ENCODE results near the gene TMEM108. TPM values are rescaled to one million over a fixed set of nuclear protein-coding genes. Genes with fewer than 3 reads are reported as not detected.

Gene TMEM108
- total and polyA plus RNA-seq, 10 of the 15 experiments (the other 5 are each of a cell fraction or from before 2014, with no cell fraction given) = 0.02 to 0.58 (median 0.12) TPM; not detected in 5

DNA sequence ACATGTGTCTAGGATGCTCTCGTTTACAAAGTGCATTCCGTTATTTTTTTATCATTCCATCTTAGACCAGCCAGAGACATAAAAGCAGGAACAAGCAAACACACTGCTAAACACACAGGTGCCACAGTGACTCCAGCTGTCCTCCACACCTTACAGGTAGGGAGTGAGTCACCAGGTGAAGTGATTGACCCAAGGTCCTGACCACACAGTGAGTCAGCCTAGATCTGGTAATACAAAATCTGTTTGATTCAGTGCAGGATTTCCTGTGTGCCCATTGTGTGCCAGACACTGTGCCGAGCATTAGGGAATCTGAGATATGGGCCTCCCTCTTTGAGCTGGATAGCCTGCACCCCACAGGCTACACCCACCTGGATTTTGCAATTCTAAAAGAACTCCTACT lies 345.0 kb downstream of the TMEM108 start (continued):
- TF ChIP-seq, protein P1, sequence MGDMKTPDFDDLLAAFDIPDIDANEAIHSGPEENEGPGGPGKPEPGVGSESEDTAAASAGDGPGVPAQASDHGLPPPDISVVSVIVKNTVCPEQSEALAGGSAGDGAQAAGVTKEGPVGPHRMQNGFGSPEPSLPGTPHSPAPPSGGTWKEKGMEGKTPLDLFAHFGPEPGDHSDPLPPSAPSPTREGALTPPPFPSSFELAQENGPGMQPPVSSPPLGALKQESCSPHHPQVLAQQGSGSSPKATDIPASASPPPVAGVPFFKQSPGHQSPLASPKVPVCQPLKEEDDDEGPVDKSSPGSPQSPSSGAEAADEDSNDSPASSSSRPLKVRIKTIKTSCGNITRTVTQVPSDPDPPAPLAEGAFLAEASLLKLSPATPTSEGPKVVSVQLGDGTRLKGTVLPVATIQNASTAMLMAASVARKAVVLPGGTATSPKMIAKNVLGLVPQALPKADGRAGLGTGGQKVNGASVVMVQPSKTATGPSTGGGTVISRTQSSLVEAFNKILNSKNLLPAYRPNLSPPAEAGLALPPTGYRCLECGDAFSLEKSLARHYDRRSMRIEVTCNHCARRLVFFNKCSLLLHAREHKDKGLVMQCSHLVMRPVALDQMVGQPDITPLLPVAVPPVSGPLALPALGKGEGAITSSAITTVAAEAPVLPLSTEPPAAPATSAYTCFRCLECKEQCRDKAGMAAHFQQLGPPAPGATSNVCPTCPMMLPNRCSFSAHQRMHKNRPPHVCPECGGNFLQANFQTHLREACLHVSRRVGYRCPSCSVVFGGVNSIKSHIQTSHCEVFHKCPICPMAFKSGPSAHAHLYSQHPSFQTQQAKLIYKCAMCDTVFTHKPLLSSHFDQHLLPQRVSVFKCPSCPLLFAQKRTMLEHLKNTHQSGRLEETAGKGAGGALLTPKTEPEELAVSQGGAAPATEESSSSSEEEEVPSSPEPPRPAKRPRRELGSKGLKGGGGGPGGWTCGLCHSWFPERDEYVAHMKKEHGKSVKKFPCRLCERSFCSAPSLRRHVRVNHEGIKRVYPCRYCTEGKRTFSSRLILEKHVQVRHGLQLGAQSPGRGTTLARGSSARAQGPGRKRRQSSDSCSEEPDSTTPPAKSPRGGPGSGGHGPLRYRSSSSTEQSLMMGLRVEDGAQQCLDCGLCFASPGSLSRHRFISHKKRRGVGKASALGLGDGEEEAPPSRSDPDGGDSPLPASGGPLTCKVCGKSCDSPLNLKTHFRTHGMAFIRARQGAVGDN (IDR thresholded peaks at IDR 0.05) = no peak
- no peak for TF ChIP-seq YY1 (IDR thresholded peaks at IDR 0.05; ENCODE audit: low read depth, low read length)
- TF ChIP-seq CHD4 (IDR thresholded peaks at IDR 0.05) = no peak
- no peak for TF ChIP-seq SUPT20H (IDR thresholded peaks at IDR 0.05; ENCODE audit: borderline replicate concordance, control insufficient read depth, low read depth, low read length)
- no peak for TF ChIP-seq TCF3 (IDR thresholded peaks at IDR 0.05; ENCODE audit: borderline replicate concordance, insufficient read depth, low read depth, low read length)
- TF ChIP-seq EGR1 (IDR thresholded peaks at IDR 0.05; ENCODE audit: borderline replicate concordance in 1 of 2, low read depth in 2 of 2, low read length in 2 of 2) = no peak
- TF ChIP-seq FOS (IDR thresholded peaks at IDR 0.05; ENCODE audit: borderline replicate concordance, extremely low read depth, insufficient read length) = no peak

DNA sequence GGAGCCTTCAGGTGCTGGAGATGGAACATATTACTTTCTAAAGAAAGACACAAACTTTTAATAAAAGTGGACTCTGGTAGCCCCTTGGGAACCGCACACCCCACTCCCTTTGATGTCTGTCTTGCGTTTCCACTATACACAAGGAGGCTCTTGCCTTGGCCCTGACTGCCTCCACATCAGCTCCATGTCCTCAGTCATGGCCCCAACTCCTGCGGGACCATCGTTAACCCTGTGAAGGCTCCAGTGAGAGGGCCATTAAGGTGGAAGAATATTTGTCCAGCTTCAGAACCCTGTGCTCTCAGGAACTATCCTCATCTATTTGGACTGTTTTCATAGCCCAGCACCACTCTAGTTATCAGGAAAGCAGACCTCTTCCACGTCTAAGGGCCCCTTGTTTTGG lies 345.6 kb downstream of the TMEM108 start:
- H3K9ac ChIP-seq (ENCODE audit: control insufficient read depth, insufficient read depth, low read length) = no peak overlapping the region
- H3K4me2 ChIP-seq (ENCODE audit: control insufficient read depth, insufficient read depth) = no peak overlapping the region
- H3K9me3 ChIP-seq (replicated peaks; ENCODE audit: control insufficient read depth, insufficient read depth, low read length) = no peaks in the 10 kb centered on the region
- ChIA-PET SMC1A (ENCODE audit: uncharacterized antibody, unreplicated experiment) (interaction anchor here (1.4 to 4.9 kb wide), 3 partner anchors 16 to 652 kb away, joined by 3 to 29 read pairs (median 20); partner anchors contain the start of gene BFSP2), RAD21 (ENCODE audit: unreplicated experiment) (interaction anchor here (2.0 to 3.1 kb wide), 2 partner anchors 342 to 653 kb away, joined by 5 to 23 read pairs; no protein-coding TSS in a partner anchor), POLR2A (no interaction called here), CTCF (interaction anchor here (0.8 to 5.4 kb wide), 5 partner anchors 342 to 848 kb away, joined by 3 to 43 read pairs (median 32); no protein-coding TSS in a partner anchor)
- H4K20me1 ChIP-seq (ENCODE audit: control insufficient read depth, insufficient read depth) = no peaks in the 10 kb centered on the region
- H3K27ac ChIP-seq (ENCODE audit: control insufficient read depth, insufficient read depth) = no peak overlapping the region
- ATAC-seq = no peak
- intact Hi-C loops (cut with micrococcal nuclease; ENCODE audit: unreplicated experiment) (loop anchor here (1.0 to 5.0 kb wide), 5 partner anchors 39 to 657 kb away; no protein-coding TSS in a partner anchor), in situ Hi-C loops (cut with MboI) (loop anchor here (5.0 to 25.0 kb wide), 2 partner anchors 651 to 846 kb away; no protein-coding TSS in a partner anchor)
- BruUV-seq (replicated peaks) = no TSS peak
- no peaks in the 10 kb centered on the region for H3K36me3 ChIP-seq (ENCODE audit: control insufficient read depth in 2 of 2, insufficient read depth in 2 of 2, low read length in 1 of 2)
- no peak for FAIRE-seq
- no peaks in the 10 kb centered on the region; a peak in 2 of 4 replicates for H3K27me3 ChIP-seq (replicated peaks in 1 of 2; ENCODE audit: control insufficient read depth in 2 of 2, insufficient read depth in 2 of 2, low read length in 1 of 2)
- no peaks in the 10 kb centered on the region for H3K79me2 ChIP-seq (ENCODE audit: control insufficient read depth, insufficient read depth, low read length)
- no peak for DNase-seq (ENCODE audit: low read depth, low spot score)
- 55% methylated on average over 5 of the region's 5 CpGs for WGBS (ENCODE audit: insufficient coverage, insufficient replicate concordance, low lambda C conversion rate, missing lambda C conversion rate)
- H2AFZ ChIP-seq (ENCODE audit: control insufficient read depth, low read depth, low read length) = no peak overlapping the region
- H3K4me3 ChIP-seq = no peak overlapping the region
- H3K4me1 ChIP-seq (ENCODE audit: control insufficient read depth, insufficient read depth, low read length) = no peaks in the 10 kb centered on the region
- no peak for TF ChIP-seq ASH2L (IDR thresholded peaks at IDR 0.05; ENCODE audit: borderline replicate concordance, low read depth)
- no peak for TF ChIP-seq TARDBP (IDR thresholded peaks at IDR 0.05; ENCODE audit: borderline replicate concordance)
- TF ChIP-seq, protein P2, sequence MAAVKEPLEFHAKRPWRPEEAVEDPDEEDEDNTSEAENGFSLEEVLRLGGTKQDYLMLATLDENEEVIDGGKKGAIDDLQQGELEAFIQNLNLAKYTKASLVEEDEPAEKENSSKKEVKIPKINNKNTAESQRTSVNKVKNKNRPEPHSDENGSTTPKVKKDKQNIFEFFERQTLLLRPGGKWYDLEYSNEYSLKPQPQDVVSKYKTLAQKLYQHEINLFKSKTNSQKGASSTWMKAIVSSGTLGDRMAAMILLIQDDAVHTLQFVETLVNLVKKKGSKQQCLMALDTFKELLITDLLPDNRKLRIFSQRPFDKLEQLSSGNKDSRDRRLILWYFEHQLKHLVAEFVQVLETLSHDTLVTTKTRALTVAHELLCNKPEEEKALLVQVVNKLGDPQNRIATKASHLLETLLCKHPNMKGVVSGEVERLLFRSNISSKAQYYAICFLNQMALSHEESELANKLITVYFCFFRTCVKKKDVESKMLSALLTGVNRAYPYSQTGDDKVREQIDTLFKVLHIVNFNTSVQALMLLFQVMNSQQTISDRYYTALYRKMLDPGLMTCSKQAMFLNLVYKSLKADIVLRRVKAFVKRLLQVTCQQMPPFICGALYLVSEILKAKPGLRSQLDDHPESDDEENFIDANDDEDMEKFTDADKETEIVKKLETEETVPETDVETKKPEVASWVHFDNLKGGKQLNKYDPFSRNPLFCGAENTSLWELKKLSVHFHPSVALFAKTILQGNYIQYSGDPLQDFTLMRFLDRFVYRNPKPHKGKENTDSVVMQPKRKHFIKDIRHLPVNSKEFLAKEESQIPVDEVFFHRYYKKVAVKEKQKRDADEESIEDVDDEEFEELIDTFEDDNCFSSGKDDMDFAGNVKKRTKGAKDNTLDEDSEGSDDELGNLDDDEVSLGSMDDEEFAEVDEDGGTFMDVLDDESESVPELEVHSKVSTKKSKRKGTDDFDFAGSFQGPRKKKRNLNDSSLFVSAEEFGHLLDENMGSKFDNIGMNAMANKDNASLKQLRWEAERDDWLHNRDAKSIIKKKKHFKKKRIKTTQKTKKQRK (IDR thresholded peaks at IDR 0.05; ENCODE audit: low read depth, low read length) = no peak
- no peak for TF ChIP-seq BACH1 (IDR thresholded peaks at IDR 0.05; ENCODE audit: borderline replicate concordance)
- TF ChIP-seq FOS (IDR thresholded peaks at IDR 0.05; ENCODE audit: borderline replicate concordance, extremely low read depth, insufficient read length) = no peak
- no peak for TF ChIP-seq JUND (IDR thresholded peaks at IDR 0.05; ENCODE audit: low read depth, low read length)
- TF ChIP-seq NR2F1 (conservative IDR thresholded peaks at IDR 0.05) = no peak
- TF ChIP-seq, protein P3, sequence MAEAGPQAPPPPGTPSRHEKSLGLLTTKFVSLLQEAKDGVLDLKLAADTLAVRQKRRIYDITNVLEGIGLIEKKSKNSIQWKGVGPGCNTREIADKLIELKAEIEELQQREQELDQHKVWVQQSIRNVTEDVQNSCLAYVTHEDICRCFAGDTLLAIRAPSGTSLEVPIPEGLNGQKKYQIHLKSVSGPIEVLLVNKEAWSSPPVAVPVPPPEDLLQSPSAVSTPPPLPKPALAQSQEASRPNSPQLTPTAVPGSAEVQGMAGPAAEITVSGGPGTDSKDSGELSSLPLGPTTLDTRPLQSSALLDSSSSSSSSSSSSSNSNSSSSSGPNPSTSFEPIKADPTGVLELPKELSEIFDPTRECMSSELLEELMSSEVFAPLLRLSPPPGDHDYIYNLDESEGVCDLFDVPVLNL (IDR thresholded peaks at IDR 0.05; ENCODE audit: low read depth, low read length) = no peak

Measured in GM12878 (cell line).